Measurements from ENCODE around the gene CRB1.

Gene CRB1

GRCh38 chr1:197341626-197342025 is 73.6 kb downstream of the CRB1 start:
- H3K4me3 ChIP-seq (ENCODE audit: low read depth, low read length), result no peak overlapping the region
- POLR2A ChIA-PET, result no interaction called here
- TF ChIP-seq CTCF (IDR thresholded peaks at IDR 0.05; ENCODE audit: insufficient read depth, low read length, missing control alignments), result no peak
- CTCF ChIA-PET, result interaction anchor here (1.0 to 1.6 kb wide), 2 partner anchors 10 to 15 kb away, joined by 3 to 6 read pairs; no protein-coding TSS in a partner anchor
- DNase-seq (ENCODE audit: low read depth, low spot score), result no peak

DNA sequence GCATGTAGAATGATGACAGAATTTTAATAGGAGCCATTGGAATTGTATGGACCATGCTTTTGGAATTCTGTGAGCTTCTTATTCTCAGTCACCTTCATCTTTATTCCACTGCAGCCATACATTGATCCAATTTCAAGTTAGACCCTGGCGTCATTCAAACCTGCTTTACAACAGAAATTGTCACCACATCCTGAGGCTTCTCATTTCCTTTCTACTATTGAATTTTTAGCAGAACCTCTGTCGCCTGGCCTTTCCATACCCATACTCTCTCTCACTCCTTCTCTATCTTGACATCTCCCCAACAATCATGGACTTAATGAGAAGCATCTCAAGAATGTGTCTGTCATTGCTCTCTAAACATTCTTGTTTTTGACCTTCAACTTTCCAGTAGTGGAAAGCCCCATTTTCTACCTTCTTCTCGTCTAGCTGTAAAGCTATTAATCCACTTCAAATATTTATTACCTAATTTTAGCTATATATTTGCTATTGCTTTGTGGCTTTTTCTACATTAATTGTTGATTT is 74.1 kb downstream of the CRB1 start:
- TF ChIP-seq CTCF (IDR thresholded peaks at IDR 0.05; ENCODE audit: insufficient read depth, low read length, missing control alignments), result no peak
- no peak overlapping the region for H3K4me3 ChIP-seq (ENCODE audit: low read depth, low read length)
- ChIA-PET CTCF (interaction anchor here (1.0 to 1.6 kb wide), 3 partner anchors 9 to 15 kb away, joined by 3 to 6 read pairs (median 4); no protein-coding TSS in a partner anchor), POLR2A (no interaction called here)
- no peak for DNase-seq (ENCODE audit: low read depth, low spot score)

- ChIA-PET POLR2A (no interaction called here), CTCF (interaction anchor here (1.0 to 1.6 kb wide), 3 partner anchors 11 to 16 kb away, joined by 4 to 6 read pairs (median 5); no protein-coding TSS in a partner anchor)
- no peak overlapping the region for H3K4me3 ChIP-seq (ENCODE audit: low read depth, low read length)
- no peak for DNase-seq (ENCODE audit: low read depth, low spot score)
- TF ChIP-seq CTCF (IDR thresholded peaks at IDR 0.05; ENCODE audit: insufficient read depth, low read length, missing control alignments), result no peak
These were observed 74.6 kb downstream of the CRB1 start for GRCh38 chr1:197342669-197343068.

GRCh38 chr1:197343663-197344273 is 75.7 kb downstream of the CRB1 start:
- POLR2A ChIA-PET, result no interaction called here
- DNase-seq (ENCODE audit: low read depth, low spot score), result no peak
- CTCF ChIA-PET, result interaction anchor here (0.7 to 1.8 kb wide), 4 partner anchors 8 to 119 kb away, joined by 3 to 5 read pairs (median 4); no protein-coding TSS in a partner anchor
- H3K4me3 ChIP-seq (ENCODE audit: low read depth, low read length), result no peak overlapping the region
- no peak for TF ChIP-seq CTCF (IDR thresholded peaks at IDR 0.05; ENCODE audit: insufficient read depth, low read length, missing control alignments)

GRCh38 chr1:197351821-197352440 is 83.9 kb downstream of the CRB1 start:
- ChIA-PET POLR2A (no interaction called here), CTCF (interaction anchor here (1.5 kb wide), 1 partner anchor 10 kb away, joined by 3 read pairs; no protein-coding TSS in a partner anchor)
- DNase-seq (ENCODE audit: low read depth, low spot score), result no peak

More at GRCh38 chr1:197351821-197352440, 83.9 kb downstream of the CRB1 start:
- no peak for TF ChIP-seq CTCF (IDR thresholded peaks at IDR 0.05; ENCODE audit: insufficient read depth, low read length, missing control alignments)
- H3K4me3 ChIP-seq (ENCODE audit: low read depth, low read length), result no peak overlapping the region
